HFF-Myc (cell line): ENCODE results near the gene TMPRSS7.

Experiments used
- DNase-seq: peaks from one replicate; pipeline ENCODE4 v3.0.0-alpha.2; 2011; ENCODE audit warnings: low read depth; ENCODE audit errors: extremely low read depth
- H3K4me3 ChIP-seq: replicated peaks from 2 replicates; pipeline ENCODE4 v1.5.1; 2011; ENCODE audit warnings: low read depth, mild to moderate bottlenecking, control low read depth, low read length
- CTCF ChIP-seq: IDR thresholded peaks from 2 replicates; pipeline ENCODE4 v1.5.1; 2012; ENCODE audit warnings: mild to moderate bottlenecking, low read depth, low read length, control low read depth; ENCODE audit errors: missing control alignments

The TMPRSS7 gene

GRCh38 chr3:112012205-112012992, 22.1 kb upstream of the TMPRSS7 start:
- no peak for DNase-seq
- TF ChIP-seq CTCF = no peak
- H3K4me3 ChIP-seq = no peak overlapping the region

GRCh38 chr3:112013058-112013783, 21.3 kb upstream of the TMPRSS7 start:
- peak; percentile 80 for TF ChIP-seq CTCF
- H3K4me3 ChIP-seq = no peak overlapping the region
- DNase-seq = peak; percentile 67

- DNase-seq = no peak
- TF ChIP-seq CTCF = no peak
- H3K4me3 ChIP-seq = no peak overlapping the region
Measured at GRCh38 chr3:112013784-112014143, 20.8 kb upstream of the TMPRSS7 start.

GRCh38 chr3:112017091-112017490, 17.4 kb upstream of the TMPRSS7 start:
- no peak for DNase-seq
- H3K4me3 ChIP-seq = no peak overlapping the region
- no peak for TF ChIP-seq CTCF

GRCh38 chr3:112018712-112019111, 15.8 kb upstream of the TMPRSS7 start:
- no peak for TF ChIP-seq CTCF
- no peak for DNase-seq
- no peak overlapping the region for H3K4me3 ChIP-seq

- H3K4me3 ChIP-seq = no peak overlapping the region
- no peak for DNase-seq
- no peak for TF ChIP-seq CTCF
Measured at GRCh38 chr3:112019716-112020115, 14.8 kb upstream of the TMPRSS7 start.

- TF ChIP-seq CTCF = no peak
Measured at GRCh38 chr3:112020674-112021085, 13.9 kb upstream of the TMPRSS7 start.

More at GRCh38 chr3:112020674-112021085, 13.9 kb upstream of the TMPRSS7 start:
- no peak overlapping the region for H3K4me3 ChIP-seq
- no peak for DNase-seq
